ENCODE results near the gene IL10RB. TPM values are rescaled to one million over a fixed set of nuclear protein-coding genes. Genes with fewer than 3 reads are reported as not detected.
"Not testable (repeated sequence)": the region's sequence is repeated elsewhere in the genome, so short reads cannot be mapped to it uniquely, and the experiment has no call there.

Gene IL10RB
- total RNA-seq, 1 donor from 2014 or later = 27.5 TPM

DNA sequence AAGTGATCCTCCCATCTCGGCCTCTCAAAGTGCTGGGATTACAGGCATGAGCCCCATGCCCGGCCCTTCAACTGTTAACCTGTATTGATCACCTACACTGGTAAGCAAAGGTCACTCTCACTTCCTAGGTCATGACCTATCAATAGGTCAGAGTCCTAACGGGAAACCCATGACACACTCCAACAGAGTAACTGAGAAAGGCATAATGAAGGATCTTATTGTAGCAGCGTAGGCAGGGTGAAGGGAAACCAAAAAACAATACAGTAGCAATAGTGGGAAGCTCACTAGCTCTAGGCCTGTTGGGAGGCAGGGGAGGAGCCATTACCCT is 39.1 kb downstream of the IL10RB start:
- no peak for ATAC-seq

GRCh38 chr21:33305938-33306337 is 39.8 kb downstream of the IL10RB start:
- ATAC-seq = no peak

GRCh38 chr21:33308586-33309490 is 42.7 kb downstream of the IL10RB start:
- ATAC-seq = no peak

- no peak for ATAC-seq
Observed at GRCh38 chr21:33309778-33310177, 43.6 kb downstream of the IL10RB start.

GRCh38 chr21:33312121-33312520 is 46.0 kb downstream of the IL10RB start:
- ATAC-seq = no peak

GRCh38 chr21:33313183-33313582 is 47.0 kb downstream of the IL10RB start:
- no peak for ATAC-seq

DNA sequence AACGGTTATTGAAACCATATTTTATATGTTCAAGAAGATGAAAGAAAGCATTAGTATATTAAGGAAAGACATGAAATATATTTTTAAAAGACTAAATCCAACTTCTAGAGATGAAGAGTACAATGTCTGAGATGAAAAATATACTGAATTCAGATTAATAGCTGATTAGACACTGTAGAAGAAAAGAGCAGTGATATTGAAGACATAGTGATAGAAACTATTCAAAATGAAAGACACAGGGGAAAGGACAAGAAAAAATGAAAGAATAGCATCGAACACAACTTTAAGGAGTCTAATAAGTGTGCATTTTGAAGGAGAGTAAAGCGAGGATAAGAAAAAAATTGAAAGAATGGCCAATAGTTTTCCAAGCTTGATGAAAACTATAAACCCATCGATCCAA is 47.4 kb downstream of the IL10RB start:
- ATAC-seq = no peak

DNA sequence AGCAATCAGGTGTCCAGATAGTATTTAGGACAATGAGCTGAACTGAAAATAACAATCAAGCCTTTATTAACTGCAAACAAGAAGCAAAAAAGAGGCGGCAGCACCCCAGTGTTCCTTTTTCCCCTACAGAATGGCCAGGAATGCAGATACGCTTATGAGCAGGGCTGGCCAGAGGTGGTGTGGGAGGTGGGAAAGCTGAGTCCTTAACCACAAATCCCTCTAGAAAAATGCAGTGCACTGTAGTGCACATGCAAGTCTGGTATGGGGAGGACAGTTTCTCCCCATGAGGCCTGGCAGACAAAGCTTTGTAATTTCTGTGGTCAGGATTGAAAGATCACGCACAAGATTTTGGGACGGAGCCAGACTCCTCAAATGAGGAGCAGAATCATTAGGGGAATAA is 47.9 kb downstream of the IL10RB start:
- no peak for ATAC-seq

- ATAC-seq = no peak
Observed at GRCh38 chr21:33315946-33316710, 50.0 kb downstream of the IL10RB start.

- no peak for ATAC-seq
Observed at GRCh38 chr21:33317145-33317544, 51.0 kb downstream of the IL10RB start.

DNA sequence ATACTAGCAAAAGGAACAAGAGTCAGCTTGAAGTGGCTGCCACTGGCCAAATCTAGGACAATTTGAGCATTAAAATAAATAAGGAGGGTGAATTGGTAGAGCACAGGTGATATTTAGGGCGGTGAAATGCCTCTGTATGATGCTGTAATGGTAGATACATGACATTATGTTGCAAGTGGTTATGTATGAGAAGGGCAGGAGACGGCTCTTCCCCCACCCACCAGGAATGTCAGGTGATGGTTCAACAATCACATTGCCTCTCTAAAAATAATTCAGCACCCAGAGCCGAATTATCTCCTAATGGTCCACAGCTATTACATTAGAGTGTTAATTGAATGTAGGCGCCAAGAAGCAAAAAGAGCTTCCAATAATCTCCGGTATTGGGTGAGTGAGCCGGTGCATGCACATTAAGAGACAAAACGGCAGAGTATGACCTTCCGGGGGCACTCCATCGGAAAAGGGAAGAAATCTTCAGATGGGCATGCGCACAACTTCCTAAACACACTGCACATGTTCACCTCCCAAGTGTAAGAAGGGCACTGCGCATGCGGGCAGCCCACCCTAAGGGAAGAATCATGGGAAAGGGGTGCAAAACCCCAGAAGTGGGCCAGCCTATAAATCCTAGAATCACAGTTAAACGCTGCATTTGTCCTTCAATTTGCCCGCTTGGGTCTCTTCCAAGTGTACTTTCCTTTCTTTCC is 51.8 kb downstream of the IL10RB start:
- no peak for ATAC-seq

DNA sequence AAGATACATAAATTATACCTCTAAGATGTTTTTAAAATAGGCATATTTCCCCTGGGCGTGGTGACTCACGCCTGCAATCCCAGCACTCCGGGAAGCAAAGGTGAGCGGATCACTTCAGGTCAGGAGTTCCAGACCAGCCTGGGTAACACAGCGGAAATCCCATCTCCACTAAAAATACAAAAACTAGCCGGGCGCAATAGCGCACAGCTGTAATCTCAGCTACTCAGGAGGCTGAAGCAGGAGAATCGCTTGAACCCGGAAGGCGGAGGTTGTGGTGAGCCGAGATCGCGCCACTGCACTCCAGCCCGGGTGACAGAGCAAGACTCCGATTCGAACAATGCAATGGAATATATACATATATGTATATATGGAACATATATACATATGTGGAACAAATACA is 54.8 kb downstream of the IL10RB start:
- not testable (repeated sequence) for ATAC-seq

GRCh38 chr21:33323610-33324009 is 57.4 kb downstream of the IL10RB start:
- ATAC-seq = not testable (repeated sequence)

DNA sequence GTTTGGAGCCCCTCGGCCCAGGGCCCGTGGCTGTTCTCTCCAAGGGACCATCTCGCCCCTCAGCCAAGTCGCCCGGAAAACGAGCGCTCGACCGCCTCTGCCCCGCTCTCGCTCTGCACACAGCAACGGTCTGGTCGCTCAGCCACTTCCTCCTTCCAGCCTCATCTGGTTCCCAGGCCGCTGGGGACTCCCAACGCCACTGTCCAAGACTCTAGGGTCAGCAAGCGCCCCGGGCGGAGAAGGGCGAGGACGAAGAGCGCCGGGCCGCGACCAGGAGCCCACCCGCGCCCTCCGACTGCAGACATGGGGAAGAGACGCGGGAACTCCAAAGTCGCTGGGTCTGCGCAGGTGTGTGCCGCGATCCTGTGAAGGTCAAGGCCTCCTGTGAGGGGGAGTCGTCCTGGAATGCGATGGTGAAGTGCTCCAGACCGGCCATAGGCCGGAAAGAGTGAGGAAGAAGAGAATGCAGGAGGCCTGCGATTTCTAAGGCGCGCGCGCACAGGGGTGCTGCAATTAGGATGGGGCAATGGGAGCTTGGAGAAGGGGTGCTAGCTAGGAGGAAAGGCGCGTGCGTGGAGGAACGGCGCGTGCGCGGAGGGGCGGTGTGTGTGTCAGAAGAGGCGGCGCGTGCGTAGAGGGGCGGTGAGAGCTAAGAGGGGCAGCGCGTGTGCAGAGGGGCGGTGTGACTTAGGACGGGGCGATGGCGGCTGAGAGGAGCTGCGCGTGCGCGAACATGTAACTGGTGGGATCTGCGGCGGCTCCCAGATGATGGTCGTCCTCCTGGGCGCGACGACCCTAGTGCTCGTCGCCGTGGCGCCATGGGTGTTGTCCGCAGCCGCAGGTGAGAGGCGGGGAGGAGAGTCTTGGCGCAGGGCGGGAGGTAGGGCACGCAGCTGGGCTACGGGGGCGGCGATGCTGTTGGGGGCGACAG is 58.4 kb downstream of the IL10RB start, which contains the start of gene IFNAR1:
Gene IFNAR1 (plus strand): TSS at position 680 of the 931 bp plus-strand sequence. CDS start 86 bp downstream, at position 766.
- ATAC-seq = peak; percentile 99

- ATAC-seq = peak; percentile 60
Observed at GRCh38 chr21:33325222-33326067, 59.3 kb downstream of the IL10RB start.

- ATAC-seq = no peak
Observed at GRCh38 chr21:33327326-33327725, 61.2 kb downstream of the IL10RB start.

- ATAC-seq = no peak
Observed at GRCh38 chr21:33327792-33328433, 61.7 kb downstream of the IL10RB start.

DNA sequence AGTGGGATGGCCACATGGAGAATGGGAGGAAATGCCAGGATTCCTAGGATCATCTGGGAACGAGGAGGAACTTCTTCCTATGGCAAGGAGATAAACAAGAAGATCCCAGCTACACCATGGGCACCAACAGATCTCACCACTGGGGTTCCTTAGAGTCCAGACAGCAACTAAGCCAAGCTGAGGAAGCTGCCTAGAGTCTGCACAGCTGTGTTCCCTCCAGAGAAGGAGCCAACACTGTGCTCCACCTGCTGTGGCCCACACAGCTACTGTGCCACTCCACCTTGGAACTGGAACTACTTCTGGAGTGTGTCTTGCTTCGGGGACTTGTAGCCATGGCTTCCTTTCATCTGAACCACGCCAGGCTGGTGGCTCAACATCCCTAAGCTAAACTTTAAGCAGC is 64.6 kb downstream of the IL10RB start:
- no peak for ATAC-seq

GRCh38 chr21:33332143-33332542 is 66.0 kb downstream of the IL10RB start:
- ATAC-seq = no peak

GRCh38 chr21:33334191-33334590 is 68.0 kb downstream of the IL10RB start:
- ATAC-seq = no peak

Measured in esophagus mucosa (tissue), 1 donor.